GM11168 (cell line): Measurements from ENCODE around the gene SRPK1.
"Not testable (repeated sequence)": the region's sequence is repeated elsewhere in the genome, so short reads cannot be mapped to it uniquely, and the experiment has no call there.

Experiments
- in situ Hi-C: fragments of 300-500 bp; cut with MboI; formaldehyde crosslinking; loops from one replicate; pipeline ENCODE4 v1.12.0; 2022; ENCODE audit warnings: low sequenced_read_pairs; ENCODE audit not compliant: unreplicated experiment

The SRPK1 gene

GRCh38 chr6:35933844-35934243 is 12.9 kb upstream of the SRPK1 start:
- in situ Hi-C loops, result no loop called here

- in situ Hi-C loops, result not testable (repeated sequence)
Observed at GRCh38 chr6:35931873-35932272, 11.0 kb upstream of the SRPK1 start.

- in situ Hi-C loops, result no loop called here
Observed at GRCh38 chr6:35931120-35931561, 10.2 kb upstream of the SRPK1 start.

GRCh38 chr6:35929601-35930000 is 8.7 kb upstream of the SRPK1 start:
- in situ Hi-C loops, result no loop called here

GRCh38 chr6:35926509-35927215 is 5.8 kb upstream of the SRPK1 start:
- in situ Hi-C loops, result no loop called here

- in situ Hi-C loops, result no loop called here
Observed at GRCh38 chr6:35925961-35926360, 5.1 kb upstream of the SRPK1 start.

GRCh38 chr6:35924146-35924545 is 3.2 kb upstream of the SRPK1 start:
- in situ Hi-C loops, result no loop called here

GRCh38 chr6:35922139-35922554 is 1.2 kb upstream of the SRPK1 start:
- in situ Hi-C loops, result no loop called here

- in situ Hi-C loops, result no loop called here
Observed at GRCh38 chr6:35919827-35920751, 809 bp downstream of the SRPK1 start.

GRCh38 chr6:35919085-35919826 is 1.6 kb downstream of the SRPK1 start:
- in situ Hi-C loops, result no loop called here

GRCh38 chr6:35916893-35917292 is 4.0 kb downstream of the SRPK1 start:
- in situ Hi-C loops, result not testable (repeated sequence)

GRCh38 chr6:35916056-35916455 is 4.8 kb downstream of the SRPK1 start:
- in situ Hi-C loops, result no loop called here

GRCh38 chr6:35914536-35914935 is 6.4 kb downstream of the SRPK1 start:
- in situ Hi-C loops, result no loop called here

- in situ Hi-C loops, result no loop called here
Observed at GRCh38 chr6:35911871-35912653, 8.8 kb downstream of the SRPK1 start.

GRCh38 chr6:35909571-35909970 is 11.3 kb downstream of the SRPK1 start:
- in situ Hi-C loops, result not testable (repeated sequence)

- in situ Hi-C loops, result not testable (repeated sequence)
Observed at GRCh38 chr6:35908753-35909401, 12.0 kb downstream of the SRPK1 start.

GRCh38 chr6:35907750-35908149 is 13.1 kb downstream of the SRPK1 start:
- in situ Hi-C loops, result no loop called here

GRCh38 chr6:35906499-35906846 is 14.4 kb downstream of the SRPK1 start:
- in situ Hi-C loops, result no loop called here

- in situ Hi-C loops, result no loop called here
Observed at GRCh38 chr6:35905841-35906498, 14.9 kb downstream of the SRPK1 start.
